Measurements from ENCODE around the gene RPS6KL1.

RPS6KL1 gene

DNA sequence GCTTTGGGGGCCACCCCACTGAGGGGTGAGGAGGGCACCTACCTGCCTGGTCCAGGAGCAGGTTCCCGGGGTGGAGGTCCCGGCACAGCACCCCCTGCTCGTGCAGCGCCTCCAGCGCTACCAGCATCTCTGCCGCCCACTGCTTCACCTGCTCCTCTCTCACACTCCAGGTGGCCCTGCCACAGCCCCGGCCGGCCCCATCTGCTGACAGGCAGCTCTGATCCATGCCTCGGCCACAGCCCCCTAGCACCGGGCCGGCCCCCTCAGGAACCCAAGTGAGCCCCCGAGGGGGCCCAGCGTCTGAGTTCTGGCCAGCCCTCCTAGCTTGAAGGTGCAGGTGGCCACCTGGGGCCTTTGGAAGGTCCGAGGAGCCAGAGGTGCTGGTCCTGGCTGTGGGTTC lies 13.6 kb downstream of the RPS6KL1 start:
- H3K79me2 ChIP-seq = no peaks in the 10 kb centered on the region
- TF ChIP-seq, protein P1, sequence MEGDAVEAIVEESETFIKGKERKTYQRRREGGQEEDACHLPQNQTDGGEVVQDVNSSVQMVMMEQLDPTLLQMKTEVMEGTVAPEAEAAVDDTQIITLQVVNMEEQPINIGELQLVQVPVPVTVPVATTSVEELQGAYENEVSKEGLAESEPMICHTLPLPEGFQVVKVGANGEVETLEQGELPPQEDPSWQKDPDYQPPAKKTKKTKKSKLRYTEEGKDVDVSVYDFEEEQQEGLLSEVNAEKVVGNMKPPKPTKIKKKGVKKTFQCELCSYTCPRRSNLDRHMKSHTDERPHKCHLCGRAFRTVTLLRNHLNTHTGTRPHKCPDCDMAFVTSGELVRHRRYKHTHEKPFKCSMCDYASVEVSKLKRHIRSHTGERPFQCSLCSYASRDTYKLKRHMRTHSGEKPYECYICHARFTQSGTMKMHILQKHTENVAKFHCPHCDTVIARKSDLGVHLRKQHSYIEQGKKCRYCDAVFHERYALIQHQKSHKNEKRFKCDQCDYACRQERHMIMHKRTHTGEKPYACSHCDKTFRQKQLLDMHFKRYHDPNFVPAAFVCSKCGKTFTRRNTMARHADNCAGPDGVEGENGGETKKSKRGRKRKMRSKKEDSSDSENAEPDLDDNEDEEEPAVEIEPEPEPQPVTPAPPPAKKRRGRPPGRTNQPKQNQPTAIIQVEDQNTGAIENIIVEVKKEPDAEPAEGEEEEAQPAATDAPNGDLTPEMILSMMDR (IDR thresholded peaks at IDR 0.05) = no peak
- no peak overlapping the region for H3K9ac ChIP-seq
- no peaks in the 10 kb centered on the region for H3K36me3 ChIP-seq (ENCODE audit: control insufficient read depth, insufficient read depth, low read length)
- no peaks in the 10 kb centered on the region for H3K27me3 ChIP-seq (ENCODE audit: control insufficient read depth, insufficient read depth, low read length)
- no peak overlapping the region for H3K4me2 ChIP-seq (ENCODE audit: low read length)
- H3K27ac ChIP-seq = no peak overlapping the region
- no peak overlapping the region for H3K4me3 ChIP-seq (ENCODE audit: low read depth, low read length)
- H3K9me3 ChIP-seq (ENCODE audit: control insufficient read depth, low read length) = no peaks in the 10 kb centered on the region
- H3K4me1 ChIP-seq = peaks cover 4% of the 10 kb centered on the region
- H2AFZ ChIP-seq = no peak overlapping the region

DNA sequence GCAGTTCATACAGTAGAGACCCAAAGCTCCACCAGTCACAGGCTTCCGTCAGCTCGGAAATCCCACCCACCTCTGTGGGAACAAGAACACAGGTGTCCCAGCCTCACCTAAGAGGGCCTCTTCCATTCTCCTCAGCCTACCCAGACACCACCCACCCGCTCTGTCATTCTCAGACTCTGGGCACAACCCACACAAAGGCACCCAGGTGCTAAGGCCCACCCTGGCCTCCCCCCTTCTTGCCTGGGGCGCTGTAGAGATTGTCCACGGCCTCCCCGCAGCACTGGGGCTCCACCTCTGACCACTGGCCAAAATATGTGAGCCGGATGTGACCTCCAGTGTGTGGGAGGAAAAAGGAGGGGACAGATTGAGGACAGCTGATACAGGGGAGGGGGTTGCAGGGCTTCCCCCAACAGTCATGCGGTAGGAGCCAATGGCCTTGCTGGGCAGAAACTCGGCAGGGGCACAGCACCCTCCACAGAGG lies 14.2 kb downstream of the RPS6KL1 start:
- Histone ChIP-seq H3K79me2 (no peaks in the 10 kb centered on the region), H3K36me3 (ENCODE audit: control insufficient read depth, insufficient read depth, low read length) (no peaks in the 10 kb centered on the region), H3K4me1 (peaks cover 4% of the 10 kb centered on the region), H3K27ac (no peak overlapping the region), H3K9ac (no peak overlapping the region), H2AFZ (no peak overlapping the region), H3K27me3 (ENCODE audit: control insufficient read depth, insufficient read depth, low read length) (no peaks in the 10 kb centered on the region), H3K9me3 (ENCODE audit: control insufficient read depth, low read length) (no peaks in the 10 kb centered on the region), H3K4me2 (ENCODE audit: low read length) (no peak overlapping the region), H3K4me3 (ENCODE audit: low read depth, low read length) (no peak overlapping the region)
- TF ChIP-seq, protein P1 (IDR thresholded peaks at IDR 0.05) = no peak

DNA sequence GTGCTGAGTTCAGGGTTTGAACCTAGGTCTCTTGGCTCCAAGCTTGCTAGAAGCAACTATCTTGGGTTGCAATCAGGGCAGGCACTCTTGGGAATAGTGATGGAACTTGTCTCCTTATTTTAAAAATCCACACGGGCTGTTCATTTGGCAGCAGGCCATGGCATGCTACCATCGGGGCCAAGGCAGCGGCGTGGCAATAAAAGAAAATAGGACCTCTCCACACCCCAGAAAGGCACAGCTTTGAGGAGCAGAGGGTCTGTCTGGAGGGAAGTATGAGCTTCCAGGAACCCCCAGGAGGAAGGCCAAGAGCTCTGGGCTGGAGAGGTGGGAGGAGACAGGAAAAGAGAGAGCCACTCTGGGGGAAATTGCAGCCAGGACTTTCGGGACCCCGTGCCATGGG lies 15.3 kb downstream of the RPS6KL1 start:
- no peak overlapping the region for H3K9ac ChIP-seq
- TF ChIP-seq, protein P1 (IDR thresholded peaks at IDR 0.05) = no peak
- peaks cover 4% of the 10 kb centered on the region for H3K4me1 ChIP-seq
- H3K4me3 ChIP-seq (ENCODE audit: low read depth, low read length) = no peak overlapping the region
- H3K79me2 ChIP-seq = no peaks in the 10 kb centered on the region
- no peaks in the 10 kb centered on the region for H3K36me3 ChIP-seq (ENCODE audit: control insufficient read depth, insufficient read depth, low read length)
- H3K27ac ChIP-seq = no peak overlapping the region
- H3K27me3 ChIP-seq (ENCODE audit: control insufficient read depth, insufficient read depth, low read length) = no peaks in the 10 kb centered on the region
- H3K4me2 ChIP-seq (ENCODE audit: low read length) = no peak overlapping the region
- H2AFZ ChIP-seq = no peak overlapping the region
- no peaks in the 10 kb centered on the region for H3K9me3 ChIP-seq (ENCODE audit: control insufficient read depth, low read length)

DNA sequence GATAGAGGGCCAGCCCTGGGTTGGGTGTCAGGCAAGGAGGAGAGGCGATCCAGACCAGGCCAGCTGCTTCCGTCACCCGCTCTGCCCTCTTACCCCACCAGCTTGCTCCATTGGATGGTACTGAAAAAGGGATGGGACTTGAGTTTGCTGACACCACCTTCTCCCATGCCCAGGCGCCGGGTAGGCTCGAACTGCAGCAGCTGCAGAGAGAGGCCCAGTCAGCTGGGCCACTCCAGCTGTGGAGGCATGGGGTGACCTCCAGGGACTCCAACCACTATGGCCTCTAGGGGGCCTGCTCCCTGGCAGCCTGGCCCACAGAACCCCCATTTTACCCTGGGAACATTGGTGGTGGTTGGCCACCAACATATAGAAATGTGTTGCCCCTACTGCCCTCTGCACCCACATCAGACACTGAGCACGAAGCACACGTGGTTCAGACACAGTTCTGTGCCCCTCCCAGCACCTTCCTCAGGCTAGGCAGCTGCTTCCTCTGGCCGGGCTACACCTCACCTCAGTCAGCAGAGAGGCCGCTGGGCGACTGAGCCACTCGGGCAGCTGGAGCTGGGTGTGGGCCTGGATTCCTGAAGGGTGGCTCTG lies 16.0 kb downstream of the RPS6KL1 start:
- no peak overlapping the region for H2AFZ ChIP-seq
- no peaks in the 10 kb centered on the region for H3K79me2 ChIP-seq
- no peak overlapping the region for H3K27ac ChIP-seq
- no peaks in the 10 kb centered on the region for H3K9me3 ChIP-seq (ENCODE audit: control insufficient read depth, low read length)
- H3K36me3 ChIP-seq (ENCODE audit: control insufficient read depth, insufficient read depth, low read length) = no peaks in the 10 kb centered on the region
- peaks cover 4% of the 10 kb centered on the region for H3K4me1 ChIP-seq
- no peak overlapping the region for H3K9ac ChIP-seq
- no peaks in the 10 kb centered on the region for H3K27me3 ChIP-seq (ENCODE audit: control insufficient read depth, insufficient read depth, low read length)
- no peak overlapping the region for H3K4me2 ChIP-seq (ENCODE audit: low read length)
- TF ChIP-seq, protein P1 (IDR thresholded peaks at IDR 0.05) = no peak
- H3K4me3 ChIP-seq (ENCODE audit: low read depth, low read length) = no peak overlapping the region

DNA sequence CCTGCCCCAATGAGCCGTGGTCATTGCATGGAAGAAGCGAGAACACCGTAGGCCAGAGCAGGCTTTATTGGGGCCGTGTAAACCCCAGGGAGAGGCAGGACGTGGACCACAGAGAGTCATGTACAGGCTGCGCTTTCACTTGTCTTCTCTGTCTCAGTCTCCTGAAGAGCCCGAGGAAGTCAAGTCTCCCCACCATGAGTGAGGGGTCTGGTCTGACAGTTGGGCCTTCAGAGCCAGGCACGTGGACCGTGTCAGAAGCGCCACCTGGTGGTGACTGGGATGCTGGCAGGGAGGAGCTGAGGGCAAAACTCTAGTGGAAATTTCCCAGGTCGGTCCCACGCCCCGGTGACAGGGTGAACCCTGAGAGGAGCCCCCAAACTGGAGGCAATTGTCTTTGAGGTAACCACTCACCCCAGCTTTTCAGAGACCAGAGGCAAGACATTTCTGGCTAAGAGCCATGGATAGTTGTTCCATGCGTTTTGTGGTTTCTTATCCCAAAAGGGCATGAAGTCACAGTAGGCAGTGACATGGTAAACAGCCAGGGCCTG lies 17.4 kb downstream of the RPS6KL1 start:
- no peak overlapping the region for H3K4me3 ChIP-seq (ENCODE audit: low read depth, low read length)
- no peak overlapping the region for H2AFZ ChIP-seq
- H3K4me1 ChIP-seq = peaks cover 4% of the 10 kb centered on the region
- H3K9me3 ChIP-seq (ENCODE audit: control insufficient read depth, low read length) = no peaks in the 10 kb centered on the region
- no peak overlapping the region for H3K9ac ChIP-seq
- H3K36me3 ChIP-seq (ENCODE audit: control insufficient read depth, insufficient read depth, low read length) = no peaks in the 10 kb centered on the region
- no peak overlapping the region for H3K4me2 ChIP-seq (ENCODE audit: low read length)
- TF ChIP-seq, protein P1 (IDR thresholded peaks at IDR 0.05) = peak; percentile 93
- peak overlapping the region; percentile 16 for H3K27ac ChIP-seq
- no peaks in the 10 kb centered on the region for H3K27me3 ChIP-seq (ENCODE audit: control insufficient read depth, insufficient read depth, low read length)
- H3K79me2 ChIP-seq = no peaks in the 10 kb centered on the region
